Psoas muscle (tissue), 8 donors: Measurements from ENCODE around the gene RBFOX2. TPM values are rescaled to one million over a fixed set of nuclear protein-coding genes. Genes with fewer than 3 reads are reported as not detected.

Experiments
- ATAC-seq, 4 donors: fragments of 200-7000 bp; cut with Tn5 transposase; one replicate each; pipeline ENCODE4 v1.9.1; 2020; ENCODE audit warnings: moderate library complexity in 3 of 4, mild to moderate bottlenecking in 2 of 4
- DNase-seq, 2 donors: peaks; one replicate each; pipeline ENCODE4 v3.0.0-alpha.2; 2020
- H3K27ac ChIP-seq: fragments of 200-600 bp; one replicate; pipeline ENCODE4 v1.8.0; 2022
- H3K27me3 ChIP-seq, 3 donors: fragments of 200-600 bp in 1 of 3; one replicate each; pipeline versions ENCODE4 v1.6.1 to v1.8.0; 2013 to 2022; ENCODE audit warnings: low read length in 2 of 3, mild to moderate bottlenecking in 2 of 3, moderate library complexity in 1 of 3; ENCODE audit not compliant: insufficient read depth in 3 of 3
- H3K36me3 ChIP-seq, 2 donors: fragments of 200-600 bp in 1 of 2; one replicate each; pipeline versions ENCODE4 v1.6.1 to v1.8.0; 2013 to 2022; ENCODE audit warnings: low read depth in 1 of 2, mild to moderate bottlenecking in 1 of 2, moderate library complexity in 1 of 2; ENCODE audit not compliant: insufficient read depth in 1 of 2
- H3K4me1 ChIP-seq: fragments of 200-600 bp; one replicate; pipeline ENCODE4 v1.8.0; 2022
- H3K4me3 ChIP-seq: fragments of 200-600 bp; one replicate; pipeline ENCODE4 v1.8.0; 2022; ENCODE audit warnings: mild to moderate bottlenecking
- H3K9me3 ChIP-seq: fragments of 200-600 bp; one replicate; pipeline ENCODE4 v1.8.0; 2022
- WGBS, 3 donors: extraction: QIAGEN DNeasy Blood & Tissue Kit; methylation state at CpG; one replicate each; pipeline versions ENCODE4 v1.1.6 to v1.1.7; 2013; 5-methylcytosine and 5-hydroxymethylcytosine counted together
- intact Hi-C, 2 donors: fragments of 100-400 bp; cut with DNase I; formaldehyde crosslinking; loops; one replicate each; pipeline versions ENCODE4 v1.11.0 to v1.14.2; 2022
- polyA plus RNA-seq, 3 donors: library from polyadenylated mRNA; stranded (reverse); fragments of 200-250 nt; gene quantifications; one replicate each; pipeline ENCODE4 v1.2.3, GENCODE V29; 2013
- total RNA-seq, 4 donors: library from RNA; stranded (reverse); fragmentation: NEBNext Ultra II Directional in 2 of 4; extraction: Animal tissue kit (Norgen Biotek cat#: 25700) in 2 of 4; gene quantifications; one replicate each; pipeline versions ENCODE4 v1.2.1 to v1.2.4, GENCODE V29; 2021 to 2023
- TF ChIP-seq, protein P1 (sequence below): fragments of 200-600 bp; IDR thresholded peaks from one replicate; pipeline ENCODE4 v1.8.0; 2022; ENCODE audit warnings: antibody characterized with exemption
- donor health status: healthy with polysubstance abuse.
- donor health status: DM: no; HTN: no; CAD: no; lungs with moderate emphysema.
- donor health status: Bipolar disorder and iron deficiency.
- donor health status: healthy.
- donor health status: DM: yes; HTN: yes; CAD: no.
- donor health status: DM: no; HTN: no; CAD: no.
- donor health status: DM: no; HTN: no; CAD: no.
- donor health status: DM: yes; HTN: yes; CAD: no.

Gene RBFOX2
- total and polyA plus RNA-seq, 7 donors: 7.7 to 50.4 (median 28.4) TPM

DNA sequence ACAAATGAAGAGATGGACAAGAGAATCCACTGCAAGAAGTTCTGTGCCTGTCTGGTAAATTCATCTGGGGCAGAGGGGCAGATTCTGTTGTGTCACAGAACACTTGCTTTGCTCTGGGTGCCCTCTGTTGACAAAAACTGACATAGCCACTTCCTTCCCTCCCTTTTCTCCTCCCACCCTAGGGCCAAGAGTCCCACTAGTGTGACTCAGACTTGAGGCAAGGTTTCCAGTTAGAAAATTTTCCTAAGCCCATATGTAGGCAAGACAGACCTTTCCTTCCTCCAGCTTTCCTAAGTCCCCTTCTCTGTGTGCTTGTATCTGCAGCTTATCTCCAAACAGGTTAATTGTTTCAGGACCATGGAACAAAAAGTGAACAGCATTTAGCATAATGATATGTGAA lies 106.8 kb downstream of the RBFOX2 start:
- peak overlapping the region; percentile 75 for H3K27ac ChIP-seq
- peaks cover 47% of the 10 kb centered on the region for H3K4me1 ChIP-seq
- TF ChIP-seq, protein P1, sequence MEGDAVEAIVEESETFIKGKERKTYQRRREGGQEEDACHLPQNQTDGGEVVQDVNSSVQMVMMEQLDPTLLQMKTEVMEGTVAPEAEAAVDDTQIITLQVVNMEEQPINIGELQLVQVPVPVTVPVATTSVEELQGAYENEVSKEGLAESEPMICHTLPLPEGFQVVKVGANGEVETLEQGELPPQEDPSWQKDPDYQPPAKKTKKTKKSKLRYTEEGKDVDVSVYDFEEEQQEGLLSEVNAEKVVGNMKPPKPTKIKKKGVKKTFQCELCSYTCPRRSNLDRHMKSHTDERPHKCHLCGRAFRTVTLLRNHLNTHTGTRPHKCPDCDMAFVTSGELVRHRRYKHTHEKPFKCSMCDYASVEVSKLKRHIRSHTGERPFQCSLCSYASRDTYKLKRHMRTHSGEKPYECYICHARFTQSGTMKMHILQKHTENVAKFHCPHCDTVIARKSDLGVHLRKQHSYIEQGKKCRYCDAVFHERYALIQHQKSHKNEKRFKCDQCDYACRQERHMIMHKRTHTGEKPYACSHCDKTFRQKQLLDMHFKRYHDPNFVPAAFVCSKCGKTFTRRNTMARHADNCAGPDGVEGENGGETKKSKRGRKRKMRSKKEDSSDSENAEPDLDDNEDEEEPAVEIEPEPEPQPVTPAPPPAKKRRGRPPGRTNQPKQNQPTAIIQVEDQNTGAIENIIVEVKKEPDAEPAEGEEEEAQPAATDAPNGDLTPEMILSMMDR: peak; percentile 62
- H3K36me3 ChIP-seq: no peaks in the 10 kb centered on the region
- ATAC-seq: peak; percentile 92 to 96 (median 94)
- H3K9me3 ChIP-seq: no peaks in the 10 kb centered on the region
- no peaks in the 10 kb centered on the region for H3K27me3 ChIP-seq
- H3K4me3 ChIP-seq: no peak overlapping the region
- peak; percentile 30 to 58 for DNase-seq
- intact Hi-C loops: loop anchor here (1.0 to 5.0 kb wide), 5 partner anchors 159 to 489 kb away; no protein-coding TSS in a partner anchor

DNA sequence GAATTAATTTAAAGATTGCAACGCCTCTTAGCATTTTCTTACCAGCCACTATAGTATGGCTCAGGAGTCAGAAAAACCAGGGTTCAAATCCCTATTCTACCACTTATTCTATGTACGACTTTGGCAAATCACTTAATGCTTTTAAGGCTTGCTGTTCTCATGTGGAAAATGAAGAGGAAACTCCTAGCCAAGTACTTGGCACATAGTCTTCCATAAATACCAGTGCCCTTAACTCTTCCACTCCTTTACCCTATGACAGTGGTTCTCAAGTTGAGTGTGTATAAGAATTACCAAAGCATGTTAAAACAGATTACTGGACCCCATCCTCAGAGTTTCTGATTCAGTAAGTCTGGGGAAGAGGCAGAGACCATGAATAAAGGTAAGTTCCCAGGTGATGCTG lies 107.6 kb downstream of the RBFOX2 start:
- peak in 1 of 4 donors; percentile 16 for ATAC-seq
- H3K27ac ChIP-seq: peak overlapping the region; percentile 75
- DNase-seq: no peak
- H3K27me3 ChIP-seq: no peaks in the 10 kb centered on the region
- no peaks in the 10 kb centered on the region for H3K36me3 ChIP-seq
- intact Hi-C loops: loop anchor here (1.0 to 5.0 kb wide), 5 partner anchors 159 to 489 kb away; no protein-coding TSS in a partner anchor
- H3K4me3 ChIP-seq: no peak overlapping the region
- no peaks in the 10 kb centered on the region for H3K9me3 ChIP-seq
- WGBS, 3 donors: 50 to 63% (median 52%) methylated on average over 2 of the region's 2 CpGs
- TF ChIP-seq, protein P1: no peak
- H3K4me1 ChIP-seq: peaks cover 50% of the 10 kb centered on the region

DNA sequence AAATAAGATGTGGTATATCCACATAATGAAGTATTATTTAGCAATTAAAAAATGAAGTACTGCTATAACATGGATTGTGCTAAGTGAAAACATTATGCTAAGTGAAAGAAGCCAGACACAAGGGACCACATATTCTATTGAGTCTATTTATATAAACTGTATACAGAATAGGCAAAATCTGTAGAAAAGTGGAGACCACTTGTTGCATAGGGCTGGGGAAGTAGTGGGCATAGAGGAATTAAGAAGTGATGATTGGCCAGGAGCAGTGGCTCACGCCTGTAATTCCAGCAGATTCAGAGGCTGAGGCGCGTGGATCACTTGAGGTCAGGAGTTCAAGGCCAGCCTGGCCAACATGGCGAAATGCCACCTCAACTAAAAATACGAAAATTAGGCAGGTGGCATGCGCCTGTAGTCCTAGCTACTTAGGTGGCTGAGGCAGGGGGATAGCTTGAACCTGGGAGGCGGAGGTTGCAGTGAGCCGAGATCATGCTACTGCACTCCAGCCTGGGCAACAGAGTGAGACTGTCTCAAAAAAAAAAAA lies 109.6 kb downstream of the RBFOX2 start:
- Histone ChIP-seq H3K36me3 (no peaks in the 10 kb centered on the region), H3K27ac (peak overlapping the region; percentile 75), H3K4me1 (peaks cover 66% of the 10 kb centered on the region), H3K27me3 (no peaks in the 10 kb centered on the region), H3K9me3 (no peaks in the 10 kb centered on the region), H3K4me3 (no peak overlapping the region)
- TF ChIP-seq, protein P1: no peak
- 67 to 84% (median 68%) methylated on average over 8 of the region's 8 CpGs for WGBS, 3 donors
- DNase-seq: no peak
- ATAC-seq: no peak
- intact Hi-C loops: loop anchor here in 1 of 2 donors (5.0 to 10.0 kb wide), 3 partner anchors 77 to 234 kb away; no protein-coding TSS in a partner anchor

DNA sequence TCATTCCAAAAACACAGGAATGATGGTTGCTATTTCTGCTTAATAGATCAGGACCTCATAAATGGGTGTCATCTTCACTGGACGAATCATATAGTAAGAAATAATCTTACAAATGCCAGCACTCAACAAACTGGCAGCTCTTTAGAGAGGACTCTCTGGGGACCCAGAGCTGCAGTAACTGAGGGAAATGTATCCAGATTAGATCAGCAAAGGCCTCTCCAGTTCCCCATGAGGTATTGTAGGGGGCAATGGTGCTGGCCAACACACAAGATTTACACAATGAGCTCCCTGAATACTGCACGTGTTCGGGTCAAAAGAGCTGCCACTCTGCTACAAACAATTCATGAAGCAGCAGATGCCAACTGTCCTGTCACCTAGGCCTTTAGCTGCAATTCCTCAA lies 110.2 kb downstream of the RBFOX2 start:
- no peak for DNase-seq
- H3K27ac ChIP-seq: peak overlapping the region; percentile 75
- no peaks in the 10 kb centered on the region for H3K9me3 ChIP-seq
- no peak overlapping the region for H3K4me3 ChIP-seq
- H3K4me1 ChIP-seq: peaks cover 73% of the 10 kb centered on the region
- WGBS, 3 donors: 8 to 14% (median 10%) methylated on average over 3 of the region's 3 CpGs
- H3K36me3 ChIP-seq: no peaks in the 10 kb centered on the region
- intact Hi-C loops: loop anchor here in 1 of 2 donors (5.0 to 10.0 kb wide), 3 partner anchors 76 to 234 kb away; no protein-coding TSS in a partner anchor
- TF ChIP-seq, protein P1: no peak
- no peaks in the 10 kb centered on the region for H3K27me3 ChIP-seq
- ATAC-seq: no peak
